ENCODE results near the gene SERP1.

Gene SERP1

DNA sequence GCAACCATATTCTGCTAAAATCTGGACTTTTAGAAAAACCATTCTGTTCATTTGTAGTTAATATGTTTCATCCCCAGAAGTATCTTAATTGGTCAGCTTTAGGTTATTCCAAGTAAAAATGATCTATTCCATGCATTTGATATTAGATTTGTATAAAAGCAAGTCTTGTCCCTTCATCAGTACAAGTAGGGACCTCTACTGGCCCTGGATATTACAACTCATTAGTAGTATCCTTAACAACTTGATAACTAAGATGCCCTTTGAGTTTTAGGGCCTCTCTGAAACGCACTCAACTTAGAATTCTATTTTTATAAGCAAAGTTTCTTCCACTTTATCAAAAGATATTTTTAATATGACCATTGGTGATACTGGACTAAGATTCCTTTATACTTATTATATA, 31.6 kb upstream of the SERP1 start:
- no peak for DNase-seq (ENCODE audit: low spot score)
- TF ChIP-seq, protein P1, sequence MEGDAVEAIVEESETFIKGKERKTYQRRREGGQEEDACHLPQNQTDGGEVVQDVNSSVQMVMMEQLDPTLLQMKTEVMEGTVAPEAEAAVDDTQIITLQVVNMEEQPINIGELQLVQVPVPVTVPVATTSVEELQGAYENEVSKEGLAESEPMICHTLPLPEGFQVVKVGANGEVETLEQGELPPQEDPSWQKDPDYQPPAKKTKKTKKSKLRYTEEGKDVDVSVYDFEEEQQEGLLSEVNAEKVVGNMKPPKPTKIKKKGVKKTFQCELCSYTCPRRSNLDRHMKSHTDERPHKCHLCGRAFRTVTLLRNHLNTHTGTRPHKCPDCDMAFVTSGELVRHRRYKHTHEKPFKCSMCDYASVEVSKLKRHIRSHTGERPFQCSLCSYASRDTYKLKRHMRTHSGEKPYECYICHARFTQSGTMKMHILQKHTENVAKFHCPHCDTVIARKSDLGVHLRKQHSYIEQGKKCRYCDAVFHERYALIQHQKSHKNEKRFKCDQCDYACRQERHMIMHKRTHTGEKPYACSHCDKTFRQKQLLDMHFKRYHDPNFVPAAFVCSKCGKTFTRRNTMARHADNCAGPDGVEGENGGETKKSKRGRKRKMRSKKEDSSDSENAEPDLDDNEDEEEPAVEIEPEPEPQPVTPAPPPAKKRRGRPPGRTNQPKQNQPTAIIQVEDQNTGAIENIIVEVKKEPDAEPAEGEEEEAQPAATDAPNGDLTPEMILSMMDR (IDR thresholded peaks at IDR 0.05; ENCODE audit: extremely low read depth, missing control alignments), result no peak

DNA sequence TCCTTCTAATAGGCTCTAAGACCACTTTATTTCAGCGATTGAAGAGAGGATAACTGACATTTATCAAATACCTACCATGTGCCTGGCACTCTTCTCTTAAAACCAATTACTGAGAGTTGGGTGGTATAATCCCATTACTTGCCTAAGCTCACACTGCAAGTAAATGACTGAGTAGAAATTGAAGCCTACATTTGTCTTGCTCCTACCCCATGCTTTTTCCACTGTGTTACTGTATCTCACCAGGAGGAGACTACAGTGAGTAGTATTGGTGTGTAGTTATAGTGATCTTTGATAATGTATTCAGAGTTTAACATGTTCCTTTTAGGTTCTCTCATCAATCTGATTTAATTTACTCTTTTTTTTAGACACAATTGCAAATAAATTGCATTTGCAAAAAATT, 21.0 kb upstream of the SERP1 start:
- no peak for DNase-seq (ENCODE audit: low spot score)
- TF ChIP-seq, protein P1 (IDR thresholded peaks at IDR 0.05; ENCODE audit: extremely low read depth, missing control alignments), result no peak

DNA sequence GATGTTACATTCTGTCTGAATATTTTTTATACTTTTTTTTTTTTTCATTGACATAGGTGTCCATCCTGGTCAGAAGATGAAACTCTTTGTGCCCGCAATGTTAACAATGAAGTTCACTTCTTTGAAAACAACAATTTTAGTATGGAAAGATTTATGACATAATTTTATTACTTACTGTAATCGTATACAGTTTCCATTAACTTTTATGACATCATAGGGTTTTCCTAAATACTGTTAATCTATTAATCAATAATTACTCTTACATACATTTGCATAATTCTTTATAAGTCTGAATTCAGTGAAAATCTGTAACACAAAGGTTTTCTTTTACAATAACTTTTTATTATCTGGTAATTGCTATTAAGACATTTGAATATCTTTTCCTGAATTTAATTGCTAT, 17.9 kb upstream of the SERP1 start:
- DNase-seq (ENCODE audit: low spot score), result no peak
- TF ChIP-seq, protein P1 (IDR thresholded peaks at IDR 0.05; ENCODE audit: extremely low read depth, missing control alignments), result no peak

DNA sequence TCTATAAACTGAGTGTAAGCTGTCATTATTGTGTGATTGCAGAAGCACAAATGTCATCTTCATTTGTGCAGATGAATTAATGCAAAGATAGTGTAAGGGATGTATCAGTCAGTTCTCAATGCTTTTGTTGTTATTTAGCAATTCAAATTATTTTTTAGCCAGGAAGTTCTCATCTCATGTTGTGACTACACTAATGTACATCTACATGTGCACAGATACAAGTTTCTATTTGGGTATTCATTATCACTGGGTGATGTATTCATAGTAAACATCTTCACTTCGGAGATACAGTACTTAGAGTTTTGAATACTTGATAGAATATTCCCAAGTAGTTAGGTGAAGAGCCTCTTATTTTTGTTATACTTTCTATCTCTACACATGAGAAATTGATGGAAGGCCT, 11.4 kb upstream of the SERP1 start:
- no peak for DNase-seq (ENCODE audit: low spot score)
- TF ChIP-seq, protein P1 (IDR thresholded peaks at IDR 0.05; ENCODE audit: extremely low read depth, missing control alignments), result no peak

DNA sequence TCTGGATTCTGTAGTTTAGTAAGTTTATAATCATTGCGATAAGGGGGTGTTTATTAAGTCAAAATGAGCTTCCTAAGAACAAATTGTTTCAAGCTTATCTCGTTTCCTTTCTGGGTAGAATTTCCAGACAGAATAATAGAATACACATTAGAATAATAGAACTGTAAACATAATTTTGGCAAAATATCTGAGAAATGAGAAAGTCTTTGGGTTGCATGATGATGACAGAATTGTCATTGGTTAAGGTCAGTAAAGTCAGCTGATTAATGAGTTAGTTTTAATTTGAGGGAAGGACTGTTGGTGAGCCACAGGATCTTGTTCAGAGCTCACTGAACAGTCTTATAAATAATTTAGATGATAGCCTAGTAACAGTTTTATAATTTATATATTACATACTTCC, 10.5 kb upstream of the SERP1 start:
- no peak for DNase-seq (ENCODE audit: low spot score)
- TF ChIP-seq, protein P1 (IDR thresholded peaks at IDR 0.05; ENCODE audit: extremely low read depth, missing control alignments), result no peak

DNA sequence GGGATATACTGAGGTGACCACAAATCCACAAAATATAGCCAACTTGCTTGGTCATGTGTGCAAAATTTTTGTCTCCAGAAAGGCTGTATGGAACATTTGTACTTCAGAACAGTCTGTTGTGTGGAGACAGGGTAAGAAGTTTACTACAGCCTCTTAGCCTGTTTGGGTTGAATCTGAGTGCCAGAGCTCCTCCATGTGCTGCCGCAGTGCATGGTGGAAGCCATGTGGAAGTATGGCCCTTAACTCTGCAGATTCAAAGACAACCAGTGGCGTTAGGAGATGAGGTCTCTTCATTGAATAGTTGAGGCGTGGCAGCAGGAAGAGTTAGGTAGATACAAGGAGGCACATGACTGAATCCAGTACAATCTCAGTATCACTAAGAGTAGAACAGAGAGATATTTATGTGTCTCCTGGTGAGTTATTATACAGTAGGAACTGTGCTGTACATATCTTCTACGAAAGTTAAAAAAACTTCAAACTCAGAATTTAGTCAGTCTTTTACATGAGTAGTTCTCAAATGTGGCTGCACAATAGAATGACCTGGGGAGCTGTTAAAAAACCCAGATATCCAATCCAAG, 9.7 kb upstream of the SERP1 start:
- no peak for DNase-seq (ENCODE audit: low spot score)
- TF ChIP-seq, protein P1 (IDR thresholded peaks at IDR 0.05; ENCODE audit: extremely low read depth, missing control alignments), result no peak

DNA sequence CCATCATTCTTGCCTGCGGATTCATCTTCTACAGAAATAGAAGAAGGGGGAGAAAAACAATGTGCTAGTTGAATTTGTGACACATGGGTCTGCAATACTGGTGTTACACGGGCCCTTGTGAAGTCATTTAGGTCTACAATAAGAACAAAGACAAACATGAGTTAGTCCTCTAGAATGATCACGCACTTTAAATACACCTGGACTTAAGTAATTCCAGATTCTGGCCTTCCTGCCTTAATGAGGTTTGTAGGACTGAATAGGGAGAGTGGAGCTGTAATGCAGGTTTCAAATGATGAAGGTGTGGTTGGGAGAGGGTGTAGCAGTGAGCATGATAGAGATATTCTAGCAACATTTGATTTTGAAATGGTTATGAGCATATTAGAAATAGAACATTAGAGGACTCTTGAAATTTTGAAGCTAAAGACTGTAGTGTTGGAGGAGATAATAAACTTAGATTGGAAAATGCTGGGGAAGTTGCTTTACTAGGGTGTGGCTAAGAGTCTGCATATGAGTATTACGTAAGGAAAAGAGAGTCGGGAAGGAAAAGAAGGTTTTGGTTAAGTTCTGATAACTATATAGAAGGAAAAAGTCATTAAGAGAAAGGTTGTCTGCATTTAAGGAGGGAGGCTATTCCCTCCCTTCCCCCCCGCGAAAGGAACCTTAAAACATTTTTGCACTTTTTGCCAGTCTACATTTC, 897 bp upstream of the SERP1 start:
- DNase-seq (ENCODE audit: low spot score), result no peak
- TF ChIP-seq, protein P1 (IDR thresholded peaks at IDR 0.05; ENCODE audit: extremely low read depth, missing control alignments), result no peak

Measured in GM20000 (cell line).